GM12878 (cell line): ENCODE results near the gene GRIK2. TPM values are rescaled to one million over a fixed set of nuclear protein-coding genes. Genes with fewer than 3 reads are reported as not detected.
A peak's percentile ranks its signal among the peaks of the same experiment; 100 is the strongest.

ENCODE experiments used
- ATF2 ChIP-seq: IDR thresholded peaks from 2 replicates; pipeline ENCODE4 v1.6.1; 2012; ENCODE audit warnings: low read length, inconsistent platforms
- BCL11A ChIP-seq: IDR thresholded peaks from 2 replicates; pipeline ENCODE4 v1.6.1; 2011; ENCODE audit warnings: low read depth, low read length
- CREB1 ChIP-seq: IDR thresholded peaks from 2 replicates; pipeline ENCODE4 v1.6.1; 2012; ENCODE audit warnings: low read depth, mild to moderate bottlenecking, inconsistent platforms
- IRF5 ChIP-seq: fragments of 450-650 bp; IDR thresholded peaks from 2 replicates; pipeline ENCODE4 v1.6.1; 2017; ENCODE audit warnings: borderline replicate concordance
- JUND ChIP-seq: IDR thresholded peaks from 2 replicates; pipeline ENCODE4 v1.6.1; 2012; ENCODE audit warnings: low read depth, mild to moderate bottlenecking, low read length, improper control_type of control experiment, moderate library complexity
- KAT2A ChIP-seq: conservative IDR thresholded peaks from 2 replicates; pipeline ENCODE4 v1.6.1; 2011; ENCODE audit warnings: low read depth, low read length; ENCODE audit not compliant: control insufficient read depth
- MEF2A ChIP-seq: IDR thresholded peaks from 2 replicates; pipeline ENCODE4 v1.6.1; 2011; ENCODE audit warnings: low read depth, mild to moderate bottlenecking, low read length, moderate library complexity; ENCODE audit not compliant: insufficient read depth
- PAX8 ChIP-seq: fragments of 450-650 bp; IDR thresholded peaks from 2 replicates; pipeline ENCODE4 v1.6.1; 2017; ENCODE audit warnings: mild to moderate bottlenecking, moderate library complexity
- PBX3 ChIP-seq: IDR thresholded peaks from 2 replicates; pipeline ENCODE4 v1.6.1; 2011; ENCODE audit warnings: mild to moderate bottlenecking, low read depth, low read length, moderate library complexity; ENCODE audit not compliant: insufficient replicate concordance
- RAD21 ChIP-seq: IDR thresholded peaks from 2 replicates; pipeline ENCODE4 v1.6.1; 2011; ENCODE audit warnings: mild to moderate bottlenecking, low read depth, low read length, moderate library complexity; ENCODE audit not compliant: insufficient read depth
- SIN3A ChIP-seq: IDR thresholded peaks from 2 replicates; pipeline ENCODE4 v1.6.1; 2012; ENCODE audit warnings: low read depth, low read length, improper control_type of control experiment
- SREBF1 ChIP-seq: IDR thresholded peaks from 2 replicates; pipeline ENCODE4 v1.6.1; 2012; ENCODE audit warnings: mild to moderate bottlenecking, low read length
- SUPT20H ChIP-seq: IDR thresholded peaks from 2 replicates; pipeline ENCODE4 v1.6.1; 2011; ENCODE audit warnings: low read depth, mild to moderate bottlenecking, low read length, moderate library complexity, borderline replicate concordance; ENCODE audit not compliant: control insufficient read depth
- ZBTB40 ChIP-seq: fragments of 450-650 bp; IDR thresholded peaks from 2 replicates; pipeline ENCODE4 v1.6.1; 2016; ENCODE audit warnings: mild to moderate bottlenecking, moderate library complexity, borderline replicate concordance
- ZNF217 ChIP-seq: fragments of 450-650 bp; IDR thresholded peaks from 2 replicates; pipeline ENCODE4 v1.6.1; 2017; ENCODE audit warnings: antibody characterized with exemption, mild to moderate bottlenecking
- ZNF384 ChIP-seq: IDR thresholded peaks from 2 replicates; pipeline ENCODE4 v1.6.1; 2012; ENCODE audit warnings: low read depth, mild to moderate bottlenecking, low read length, improper control_type of control experiment, borderline replicate concordance
- ZNF592 ChIP-seq: fragments of 450-650 bp; IDR thresholded peaks from 2 replicates; pipeline ENCODE4 v1.6.1; 2017; ENCODE audit warnings: mild to moderate bottlenecking, moderate library complexity
- ZZZ3 ChIP-seq: IDR thresholded peaks from 2 replicates; pipeline ENCODE4 v1.6.1; 2011; ENCODE audit warnings: low read depth; ENCODE audit not compliant: control insufficient read depth, insufficient read length
- polyA plus RNA-seq, 11 experiments: library from polyadenylated mRNA; depleted of rRNA in 4 of 11; unstranded in 6 of 11; stranded (reverse) in 5 of 11; fragments of >200 nt; fragmentation: Nextera tagmentation in 4 of 11; fragmentation: Illumina TruSeq in 1 of 11; extraction: Ambion mirVana in 4 of 11; extraction: Trizol in 1 of 11; gene quantifications; 1 replicate in 1 of 11; 2 replicates in 10 of 11; pipeline versions ENCODE4 v1.2.1 to v1.2.3, GENCODE V29; 2011 to 2016; ENCODE audit warnings: inconsistent platforms in 2 of 11, missing spikeins in 2 of 11, low read depth in 1 of 11
- total RNA-seq, 4 experiments: library from RNA; depleted of rRNA in 3 of 4; stranded (reverse); fragments of >200 nt in 3 of 4; fragmentation: Illumina TruSeq in 1 of 4; extraction: Trizol in 1 of 4; gene quantifications; 2 replicates each; pipeline versions ENCODE4 v1.2.1 to v1.2.3, GENCODE V29; 2013 to 2021

The GRIK2 gene
- total and polyA plus RNA-seq, 10 of the 15 experiments (the other 5 are each of a cell fraction or from before 2014, with no cell fraction given) = not detected

- no peak for TF ChIP-seq ZNF592
- TF ChIP-seq IRF5 = no peak
- no peak for TF ChIP-seq JUND
- no peak for TF ChIP-seq PAX8
- TF ChIP-seq RAD21 = no peak
- no peak for TF ChIP-seq KAT2A
- no peak for TF ChIP-seq SUPT20H
- TF ChIP-seq ZZZ3 = no peak
- peak; percentile 78; the same call in 1 of the 2 replicates for TF ChIP-seq ZNF217
- peak; percentile 63; the same call in 1 of the 2 replicates for TF ChIP-seq SREBF1
- TF ChIP-seq ATF2 = no peak
- no peak for TF ChIP-seq CREB1
- 0 out of 2 replicates have a peak, but pooled peaks have one; percentile 18 for TF ChIP-seq MEF2A
- no peak for TF ChIP-seq SIN3A
- TF ChIP-seq PBX3 = no peak
- TF ChIP-seq ZNF384 = peak; percentile 61; the same call in 1 of the 2 replicates
- peak; percentile 46; the same call in 1 of the 2 replicates for TF ChIP-seq BCL11A
- no peak for TF ChIP-seq ZBTB40
These were observed 452.1 kb downstream of the GRIK2 start (continued) for GRCh38 chr6:101845621-101846020.
